ENCODE results near the gene ZNF385C. TPM values are rescaled to one million over a fixed set of nuclear protein-coding genes. Genes with fewer than 3 reads are reported as not detected.

Gene ZNF385C
- total RNA-seq, 1 experiment from 2014 or later, result 3.7 TPM

DNA sequence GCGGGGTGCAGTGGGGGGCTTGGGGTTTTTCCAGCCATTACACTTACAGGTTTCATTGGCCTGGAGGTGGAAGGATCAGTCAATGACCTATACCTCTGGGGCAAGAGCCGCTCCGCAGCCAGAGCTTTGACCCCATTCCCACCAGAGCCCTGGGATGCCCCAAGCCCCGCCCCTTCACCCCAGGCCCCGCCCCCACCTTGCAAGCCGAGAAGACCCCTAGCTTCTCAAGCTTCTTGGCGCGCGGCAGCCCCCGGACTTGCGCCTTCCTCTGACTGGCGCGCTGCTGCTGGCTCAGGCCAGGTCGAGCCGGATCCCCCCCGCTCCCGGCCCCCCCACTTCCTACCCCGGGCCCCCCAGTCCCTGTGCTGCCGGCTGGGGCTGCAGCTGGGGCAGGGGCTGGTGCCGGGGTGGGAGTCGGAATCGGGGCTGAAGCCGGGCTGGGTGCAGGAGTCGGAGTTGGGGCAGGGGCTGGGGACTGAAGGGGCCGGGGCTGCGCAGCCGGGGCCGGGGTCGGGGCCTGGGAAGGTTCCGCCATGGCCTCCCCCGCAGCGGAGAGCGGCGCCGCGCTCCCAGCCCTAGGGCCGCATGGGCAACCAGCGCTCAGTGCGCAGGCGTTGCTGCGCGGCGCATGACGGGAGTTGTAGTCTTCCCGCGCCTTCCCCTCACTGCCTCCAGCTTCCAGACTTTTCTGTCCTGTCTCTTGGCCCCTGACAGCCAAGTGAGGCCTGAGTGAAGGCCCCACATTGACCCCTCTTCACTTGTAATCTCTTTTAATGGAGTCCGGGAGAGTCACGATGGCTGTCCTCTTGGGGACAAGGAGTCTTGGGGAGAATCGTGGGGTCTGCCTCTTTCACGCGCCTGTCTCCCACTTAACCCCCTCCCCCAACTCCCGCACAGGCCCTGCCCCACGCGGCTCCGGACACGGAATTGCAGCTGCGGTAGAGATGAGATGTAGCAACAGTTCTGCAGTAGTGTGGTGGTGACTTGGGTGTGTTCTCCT lies 22.8 kb upstream of the ZNF385C start, which contains the start of gene KAT2A (continued):
- 0 out of 2 replicates have a peak, but pooled peaks have one; percentile 15 for TF ChIP-seq USF1 (CRISPR knock-in tag; IDR thresholded peaks at IDR 0.05)

DNA sequence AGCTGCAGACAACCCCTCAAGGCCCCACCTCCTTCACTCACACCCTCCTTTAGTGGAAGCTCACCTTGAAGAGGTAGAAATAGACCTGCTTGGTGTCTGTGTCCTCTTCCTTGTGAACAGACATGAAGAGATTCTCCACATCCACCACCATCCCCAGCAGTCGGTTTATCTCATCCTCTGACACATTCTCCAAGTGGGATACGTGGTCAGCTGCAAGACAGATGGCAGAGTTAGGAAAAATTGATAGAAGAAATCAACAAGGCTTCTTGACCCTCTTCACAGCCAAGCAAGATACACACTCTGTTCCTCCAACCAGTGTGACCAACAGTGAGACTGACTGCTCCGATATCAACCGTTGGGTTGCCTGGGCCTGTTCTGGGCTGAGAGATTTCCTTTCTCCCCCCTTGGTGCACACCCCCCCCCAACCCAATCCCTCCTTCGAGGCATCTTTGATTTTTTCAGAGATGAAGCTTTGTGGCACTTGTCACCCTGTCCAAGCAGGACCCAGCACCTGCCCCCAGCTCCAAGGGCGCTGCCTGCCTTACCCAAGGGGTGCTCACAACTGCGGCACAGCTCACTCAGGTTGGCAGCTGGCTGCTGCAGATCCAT lies 22.0 kb upstream of the ZNF385C start:
- CTCF ChIA-PET, result interaction anchor here (0.5 to 4.5 kb wide), 34 partner anchors 10 to 1141 kb away, joined by 3 to 54 read pairs (median 6); partner anchors contain the start of genes CNP, DNAJC7, KCNH4 and NKIRAS2
- TF ChIP-seq ZNF396 (CRISPR knock-in tag; IDR thresholded peaks at IDR 0.05; ENCODE audit: borderline replicate concordance), result no peak
- TF ChIP-seq, protein P1, sequence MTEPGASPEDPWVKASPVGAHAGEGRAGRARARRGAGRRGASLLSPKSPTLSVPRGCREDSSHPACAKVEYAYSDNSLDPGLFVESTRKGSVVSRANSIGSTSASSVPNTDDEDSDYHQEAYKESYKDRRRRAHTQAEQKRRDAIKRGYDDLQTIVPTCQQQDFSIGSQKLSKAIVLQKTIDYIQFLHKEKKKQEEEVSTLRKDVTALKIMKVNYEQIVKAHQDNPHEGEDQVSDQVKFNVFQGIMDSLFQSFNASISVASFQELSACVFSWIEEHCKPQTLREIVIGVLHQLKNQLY (CRISPR knock-in tag; IDR thresholded peaks at IDR 0.05), result no peak
- TF ChIP-seq ZNF671 (CRISPR knock-in tag; IDR thresholded peaks at IDR 0.05), result no peak
- TF ChIP-seq, protein P2, sequence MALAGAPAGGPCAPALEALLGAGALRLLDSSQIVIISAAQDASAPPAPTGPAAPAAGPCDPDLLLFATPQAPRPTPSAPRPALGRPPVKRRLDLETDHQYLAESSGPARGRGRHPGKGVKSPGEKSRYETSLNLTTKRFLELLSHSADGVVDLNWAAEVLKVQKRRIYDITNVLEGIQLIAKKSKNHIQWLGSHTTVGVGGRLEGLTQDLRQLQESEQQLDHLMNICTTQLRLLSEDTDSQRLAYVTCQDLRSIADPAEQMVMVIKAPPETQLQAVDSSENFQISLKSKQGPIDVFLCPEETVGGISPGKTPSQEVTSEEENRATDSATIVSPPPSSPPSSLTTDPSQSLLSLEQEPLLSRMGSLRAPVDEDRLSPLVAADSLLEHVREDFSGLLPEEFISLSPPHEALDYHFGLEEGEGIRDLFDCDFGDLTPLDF (CRISPR knock-in tag; IDR thresholded peaks at IDR 0.05), result no peak
- Mint-ChIP-seq H3K4me3 (peak overlapping the region; percentile 59), H3K27ac (no peak overlapping the region), H3K9me3 (no peaks in the 10 kb centered on the region), H3K27me3 (ENCODE audit: low read depth) (no peaks in the 10 kb centered on the region), H3K36me3 (peaks cover 23% of the 10 kb centered on the region), H3K4me1 (peaks cover 31% of the 10 kb centered on the region)
- DNase-seq (ENCODE audit: low spot score), result no peak
- no peak for ATAC-seq
- POLR2A ChIA-PET, result interaction anchor here (0.5 to 1.4 kb wide), 8 partner anchors 12 to 629 kb away, joined by 3 to 6 read pairs (median 4); partner anchors contain the start of genes DNAJC7, KCNH4 and NKIRAS2

DNA sequence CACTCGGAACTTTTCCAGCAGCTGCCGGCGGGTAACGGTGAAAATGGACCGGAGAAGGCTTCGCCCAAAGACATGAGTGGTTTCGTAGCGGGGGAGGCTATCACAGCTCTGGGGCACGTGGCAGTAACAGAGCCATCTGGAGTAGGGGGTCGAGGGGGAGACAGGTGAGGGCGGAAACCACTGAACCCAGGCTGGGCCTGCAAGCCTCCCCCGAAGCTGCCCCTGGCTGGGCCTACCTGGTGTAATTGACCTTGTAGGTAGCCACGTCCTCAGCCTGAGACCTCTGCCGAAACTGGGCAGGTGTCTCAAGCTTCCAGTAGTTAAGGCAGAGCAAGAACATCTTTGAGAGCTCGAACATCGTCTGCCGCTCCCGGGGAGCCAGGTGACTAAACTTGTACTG lies 21.0 kb upstream of the ZNF385C start:
- no peak for TF ChIP-seq NR1H2 (CRISPR knock-in tag; IDR thresholded peaks at IDR 0.05)
- TF ChIP-seq IRF1 (CRISPR knock-in tag; IDR thresholded peaks at IDR 0.05), result no peak
- no peak for TF ChIP-seq AFF4 (CRISPR knock-in tag; IDR thresholded peaks at IDR 0.05; ENCODE audit: borderline replicate concordance)
- no peak for TF ChIP-seq FOXP4 (CRISPR knock-in tag; IDR thresholded peaks at IDR 0.05)
- TF ChIP-seq JAZF1 (CRISPR knock-in tag; IDR thresholded peaks at IDR 0.05), result no peak
- H3K4me3 Mint-ChIP-seq, result no peak overlapping the region
- POLR2A ChIA-PET, result interaction anchor here (0.5 kb wide), 1 partner anchor 158 kb away, joined by 3 read pairs; no protein-coding TSS in a partner anchor
- no peaks in the 10 kb centered on the region for H3K27me3 Mint-ChIP-seq (ENCODE audit: low read depth)
- H3K4me1 Mint-ChIP-seq, result peaks cover 31% of the 10 kb centered on the region
- H3K36me3 Mint-ChIP-seq, result peaks cover 25% of the 10 kb centered on the region
- no peaks in the 10 kb centered on the region for H3K9me3 Mint-ChIP-seq
- DNase-seq (ENCODE audit: low spot score), result no peak
- CTCF ChIA-PET, result interaction anchor here (0.6 to 4.5 kb wide), 12 partner anchors 11 to 408 kb away, joined by 3 to 54 read pairs (median 4); partner anchors contain the start of genes KCNH4 and NKIRAS2
- ATAC-seq, result no peak
- H3K27ac Mint-ChIP-seq, result no peak overlapping the region
